HUES64 (cell line): ENCODE measurements around the gene ARNT2.

ENCODE experiments used
- H3K27ac ChIP-seq: 2 replicates; pipeline ENCODE4 v1.7.0; 2013; ENCODE audit warnings: low read depth, low read length, inconsistent platforms
- H3K27me3 ChIP-seq: 2 replicates; pipeline ENCODE4 v1.6.1; 2013; ENCODE audit warnings: mild to moderate bottlenecking, low read length; ENCODE audit not compliant: insufficient read depth
- H3K36me3 ChIP-seq: 2 replicates; pipeline ENCODE4 v1.6.1; 2013; ENCODE audit warnings: mild to moderate bottlenecking, low read length; ENCODE audit not compliant: insufficient read depth
- H3K4me1 ChIP-seq: 2 replicates; pipeline ENCODE4 v1.6.1; 2013; ENCODE audit warnings: mild to moderate bottlenecking, low read length, moderate library complexity; ENCODE audit not compliant: insufficient read depth
- H3K4me3 ChIP-seq: 2 replicates; pipeline ENCODE4 v1.5.1; 2013; ENCODE audit warnings: mild to moderate bottlenecking, low read length, moderate library complexity
- H3K9ac ChIP-seq: 2 replicates; pipeline ENCODE4 v1.6.1; 2013; ENCODE audit warnings: mild to moderate bottlenecking, low read depth, low read length
- H3K9me3 ChIP-seq: 2 replicates; pipeline ENCODE4 v1.6.1; 2013; ENCODE audit warnings: low read depth, low read length; ENCODE audit not compliant: insufficient read depth
- WGBS: fragments of 150-250, 120-280 bp; methylation state at CpG from one replicate; pipeline ENCODE4 v1.1.7; 2013; ENCODE audit warnings: missing lambda C conversion rate; 5-methylcytosine and 5-hydroxymethylcytosine counted together

Gene ARNT2

GRCh38 chr15:80429964-80430363 lies 25.8 kb downstream of the ARNT2 start:
- WGBS, result 90% methylated on average over 5 of the region's 5 CpGs
- Histone ChIP-seq H3K36me3 (no peaks in the 10 kb centered on the region), H3K4me1 (no peaks in the 10 kb centered on the region), H3K9me3 (no peaks in the 10 kb centered on the region), H3K27ac (no peak overlapping the region), H3K4me3 (no peak overlapping the region), H3K27me3 (no peaks in the 10 kb centered on the region), H3K9ac (no peak overlapping the region)

GRCh38 chr15:80431635-80432344 lies 27.6 kb downstream of the ARNT2 start:
- WGBS, result 66% methylated on average over 11 of the region's 11 CpGs
- H3K4me1 ChIP-seq, result no peaks in the 10 kb centered on the region
- H3K27me3 ChIP-seq, result no peaks in the 10 kb centered on the region
- H3K9me3 ChIP-seq, result no peaks in the 10 kb centered on the region
- H3K27ac ChIP-seq, result no peak overlapping the region
- H3K4me3 ChIP-seq, result no peak overlapping the region
- no peak overlapping the region for H3K9ac ChIP-seq
- no peaks in the 10 kb centered on the region for H3K36me3 ChIP-seq

- whole genome bisulfite sequencing, result 99% methylated on average over 2 of the region's 2 CpGs
- Histone ChIP-seq H3K27ac (no peak overlapping the region), H3K4me3 (no peak overlapping the region), H3K36me3 (no peaks in the 10 kb centered on the region), H3K4me1 (no peaks in the 10 kb centered on the region), H3K9me3 (no peaks in the 10 kb centered on the region), H3K9ac (no peak overlapping the region), H3K27me3 (no peaks in the 10 kb centered on the region)
These were observed 28.1 kb downstream of the ARNT2 start for GRCh38 chr15:80432345-80432702.

GRCh38 chr15:80433836-80434235 lies 29.7 kb downstream of the ARNT2 start:
- H3K4me1 ChIP-seq, result no peaks in the 10 kb centered on the region
- 91% methylated on average over 5 of the region's 5 CpGs for WGBS
- no peaks in the 10 kb centered on the region for H3K36me3 ChIP-seq
- no peak overlapping the region for H3K4me3 ChIP-seq
- H3K9ac ChIP-seq, result no peak overlapping the region
- no peak overlapping the region for H3K27ac ChIP-seq
- no peaks in the 10 kb centered on the region for H3K9me3 ChIP-seq
- H3K27me3 ChIP-seq, result no peaks in the 10 kb centered on the region

GRCh38 chr15:80434926-80435720 lies 30.9 kb downstream of the ARNT2 start:
- Histone ChIP-seq H3K9me3 (no peaks in the 10 kb centered on the region), H3K4me3 (no peak overlapping the region), H3K4me1 (no peaks in the 10 kb centered on the region), H3K36me3 (no peaks in the 10 kb centered on the region), H3K9ac (no peak overlapping the region), H3K27ac (no peak overlapping the region), H3K27me3 (no peaks in the 10 kb centered on the region)
- WGBS, result 91% methylated on average over 13 of the region's 13 CpGs

DNA sequence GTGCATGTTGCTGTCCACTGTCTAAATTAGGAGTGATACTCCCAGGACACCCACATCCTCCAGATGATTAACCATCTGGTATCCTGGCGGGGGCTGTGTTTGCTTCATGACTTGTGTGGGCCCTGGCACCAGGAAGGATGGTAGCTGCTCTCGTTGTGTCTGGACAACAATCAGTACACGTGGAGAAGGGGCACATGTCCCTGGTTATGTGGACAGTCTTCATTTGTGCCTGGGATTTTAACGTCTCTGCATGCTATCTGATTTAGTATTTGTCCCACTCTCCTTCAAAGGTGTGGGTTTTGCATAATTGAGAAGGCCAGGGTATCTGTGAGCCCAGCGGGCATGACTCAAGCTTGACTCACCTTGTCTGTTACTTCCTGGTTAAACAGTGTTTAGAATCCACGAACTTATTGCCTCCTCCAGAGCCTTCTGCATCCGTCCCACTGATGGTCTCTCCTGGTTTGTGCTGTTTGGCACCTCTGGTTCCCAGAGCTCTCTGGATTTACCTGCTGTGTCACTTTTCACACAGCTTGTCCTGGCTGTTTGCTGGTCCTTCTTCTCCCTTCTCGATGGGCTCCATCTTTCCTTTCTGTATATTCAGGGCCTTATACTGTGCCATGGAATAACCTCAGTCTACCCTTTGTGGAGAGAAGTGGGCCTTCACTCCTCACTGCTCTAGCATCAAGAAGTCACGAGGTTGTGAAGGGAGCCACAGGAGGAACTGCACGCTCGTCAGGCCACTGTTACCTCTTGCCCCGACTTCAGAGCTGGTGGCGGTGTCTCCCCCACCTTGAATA lies 32.5 kb downstream of the ARNT2 start:
- no peak overlapping the region for H3K27ac ChIP-seq
- H3K9ac ChIP-seq, result no peak overlapping the region
- H3K9me3 ChIP-seq, result no peaks in the 10 kb centered on the region
- H3K27me3 ChIP-seq, result no peaks in the 10 kb centered on the region
- no peaks in the 10 kb centered on the region for H3K4me1 ChIP-seq
- H3K4me3 ChIP-seq, result no peak overlapping the region
- H3K36me3 ChIP-seq, result no peaks in the 10 kb centered on the region
- WGBS, result 85% methylated on average over 13 of the region's 13 CpGs

- no peak overlapping the region for H3K9ac ChIP-seq
- H3K36me3 ChIP-seq, result no peaks in the 10 kb centered on the region
- H3K4me1 ChIP-seq, result no peaks in the 10 kb centered on the region
- no peaks in the 10 kb centered on the region for H3K27me3 ChIP-seq
- H3K9me3 ChIP-seq, result no peaks in the 10 kb centered on the region
- H3K4me3 ChIP-seq, result no peak overlapping the region
- H3K27ac ChIP-seq, result no peak overlapping the region
- WGBS, result 64% methylated on average over 5 of the region's 6 CpGs
These were observed 33.2 kb downstream of the ARNT2 start for GRCh38 chr15:80437334-80437891.

DNA sequence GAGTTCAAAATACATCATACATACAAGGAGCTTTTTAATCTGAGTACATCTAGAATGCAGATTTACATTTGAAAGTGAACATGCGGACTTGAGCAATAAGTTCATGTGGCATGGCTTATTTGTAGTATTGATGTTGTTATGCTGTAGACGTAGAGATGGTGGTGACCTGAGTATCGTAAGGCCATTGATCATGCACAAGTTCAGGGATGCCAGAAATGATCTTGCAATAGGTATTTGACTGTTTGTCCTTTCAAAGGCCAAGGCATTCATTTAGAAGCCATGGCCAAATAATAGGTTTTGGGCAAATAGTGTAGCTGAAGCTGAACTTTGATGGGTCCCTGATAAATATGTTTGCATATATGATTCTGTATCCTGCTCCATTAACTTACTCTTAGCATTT lies 35.0 kb downstream of the ARNT2 start:
- Histone ChIP-seq H3K9me3 (no peaks in the 10 kb centered on the region), H3K9ac (no peak overlapping the region), H3K27ac (no peak overlapping the region), H3K36me3 (no peaks in the 10 kb centered on the region), H3K27me3 (no peaks in the 10 kb centered on the region), H3K4me1 (no peaks in the 10 kb centered on the region), H3K4me3 (no peak overlapping the region)
- 80% methylated on average over 3 of the region's 3 CpGs for WGBS

DNA sequence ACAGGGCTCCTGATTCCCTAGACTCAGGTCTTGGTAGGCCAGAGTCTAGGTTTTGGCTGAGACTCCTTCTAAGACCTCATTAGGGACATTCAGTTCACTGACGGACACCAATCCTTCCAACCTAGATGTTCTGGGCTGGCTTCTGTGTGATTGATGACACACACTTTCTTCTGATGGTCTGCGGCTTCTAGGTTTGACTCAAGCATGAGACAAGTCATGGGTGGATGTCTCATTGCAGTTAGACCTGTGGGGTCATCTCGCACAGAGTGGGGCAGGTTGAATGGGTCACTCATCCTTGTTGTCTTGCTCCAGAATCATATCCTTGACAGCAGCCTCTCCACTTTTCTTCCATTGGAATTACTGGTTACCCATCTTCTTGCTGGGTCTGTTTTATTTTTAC lies 35.8 kb downstream of the ARNT2 start:
- Histone ChIP-seq H3K27ac (no peak overlapping the region), H3K4me3 (no peak overlapping the region), H3K27me3 (no peaks in the 10 kb centered on the region), H3K4me1 (no peaks in the 10 kb centered on the region), H3K9me3 (no peaks in the 10 kb centered on the region), H3K9ac (no peak overlapping the region), H3K36me3 (no peaks in the 10 kb centered on the region)
- WGBS, result 93% methylated on average over 3 of the region's 3 CpGs

- Histone ChIP-seq H3K9me3 (no peaks in the 10 kb centered on the region), H3K9ac (no peak overlapping the region), H3K36me3 (no peaks in the 10 kb centered on the region), H3K27me3 (no peaks in the 10 kb centered on the region), H3K4me1 (no peaks in the 10 kb centered on the region), H3K4me3 (no peak overlapping the region), H3K27ac (no peak overlapping the region)
- 87% methylated on average over 3 of the region's 3 CpGs for WGBS
These were observed 36.9 kb downstream of the ARNT2 start for GRCh38 chr15:80441041-80441440.

GRCh38 chr15:80441714-80442113 lies 37.5 kb downstream of the ARNT2 start:
- 89% methylated on average over 7 of the region's 7 CpGs for WGBS
- Histone ChIP-seq H3K4me3 (no peak overlapping the region), H3K27ac (no peak overlapping the region), H3K36me3 (no peaks in the 10 kb centered on the region), H3K9me3 (no peaks in the 10 kb centered on the region), H3K9ac (no peak overlapping the region), H3K27me3 (no peaks in the 10 kb centered on the region), H3K4me1 (no peaks in the 10 kb centered on the region)
